Omental fat pad (tissue), 4 donors: ENCODE data around the gene DDX43. TPM values are rescaled to one million over a fixed set of nuclear protein-coding genes. Genes with fewer than 3 reads are reported as not detected.

Source experiments
- ATAC-seq: fragments of 150-250 bp; one replicate; pipeline ENCODE4 v1.9.1; 2016; ENCODE audit warnings: mild to moderate bottlenecking, moderate library complexity; ENCODE audit not compliant: low FRiP score
- DNase-seq: peaks from one replicate; pipeline ENCODE4 v3.0.0-alpha.2; 2019; ENCODE audit warnings: low spot score
- CTCF ChIP-seq, 3 donors: fragments of 450-650 bp; IDR thresholded peaks; one replicate each; pipeline ENCODE4 v1.5.1; 2016 to 2017; ENCODE audit warnings: antibody characterized with exemption in 3 of 3, mild to moderate bottlenecking in 3 of 3, moderate library complexity in 2 of 3
- total RNA-seq, 4 donors: library from RNA; depleted of rRNA; stranded (reverse); fragments of >200 nt; gene quantifications; one replicate each; pipeline ENCODE4 v1.1.0, GENCODE V29; 2016

Gene DDX43
- total RNA-seq, 4 donors from 2014 or later: 1.6 to 10.7 (median 1.8) TPM

- no peak for TF ChIP-seq CTCF (IDR thresholded peaks at IDR 0.05)
- ATAC-seq (no peak), DNase-seq (no peak)
Measured at GRCh38 chr6:73363537-73363875, 31.1 kb upstream of the DDX43 start.

- no peak for TF ChIP-seq CTCF (IDR thresholded peaks at IDR 0.05)
- ATAC-seq: no peak
- no peak for DNase-seq
Measured at GRCh38 chr6:73364121-73364520, 30.5 kb upstream of the DDX43 start.

- DNase-seq: no peak
- TF ChIP-seq CTCF (IDR thresholded peaks at IDR 0.05): no peak
- no peak for ATAC-seq
Measured at GRCh38 chr6:73364549-73364948, 30.1 kb upstream of the DDX43 start.

GRCh38 chr6:73367761-73368355 lies 26.8 kb upstream of the DDX43 start:
- DNase-seq (no peak), ATAC-seq (no peak)
- TF ChIP-seq CTCF (IDR thresholded peaks at IDR 0.05): no peak

GRCh38 chr6:73368675-73369074 lies 26.0 kb upstream of the DDX43 start:
- TF ChIP-seq CTCF (IDR thresholded peaks at IDR 0.05): no peak
- DNase-seq (no peak), ATAC-seq (no peak)

- DNase-seq (no peak), ATAC-seq (no peak)
- no peak for TF ChIP-seq CTCF (IDR thresholded peaks at IDR 0.05)
Measured at GRCh38 chr6:73369157-73369556, 25.5 kb upstream of the DDX43 start.

GRCh38 chr6:73369563-73369962 lies 25.1 kb upstream of the DDX43 start, which contains the start of gene OOEP:
Gene OOEP (minus strand): TSS chr6:73369897. CDS start chr6:73369792, 105 bp downstream.
- DNase-seq: no peak
- TF ChIP-seq CTCF (IDR thresholded peaks at IDR 0.05): no peak
- no peak for ATAC-seq
